22Rv1 (cell line): Measurements from ENCODE around the gene SNRPE.

Experiments used
- CTCF ChIP-seq: fragments of 450-650 bp; IDR thresholded peaks from 2 replicates; pipeline ENCODE4 v1.5.1; 2017; ENCODE audit warnings: mild to moderate bottlenecking
- ZFX ChIP-seq: fragments of 450-650 bp; IDR thresholded peaks from 2 replicates; pipeline ENCODE4 v1.6.1; 2017; ENCODE audit warnings: antibody characterized with exemption, borderline replicate concordance

DNA sequence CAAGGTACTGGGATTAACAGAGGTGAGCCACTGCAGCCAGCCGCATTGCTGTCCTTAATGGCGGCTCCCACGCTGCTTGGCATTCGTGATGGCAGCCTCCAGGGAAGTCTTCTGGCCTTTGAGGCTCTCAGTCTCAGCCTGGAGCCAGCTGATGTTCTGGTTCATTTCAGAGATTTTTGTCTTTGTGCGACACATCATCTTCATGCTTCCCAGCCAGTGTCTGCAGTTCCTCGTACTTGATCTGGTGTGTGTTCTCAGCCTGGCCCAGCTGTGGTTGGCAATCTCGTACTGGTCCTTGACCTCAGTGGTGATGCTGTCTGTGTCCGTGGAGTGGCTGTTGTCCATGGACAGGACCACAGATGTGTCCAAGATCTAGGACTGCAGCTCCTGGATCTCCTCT, 11.7 kb downstream of the SNRPE start:
- no peak for TF ChIP-seq CTCF
- no peak for TF ChIP-seq ZFX
